Astrocyte of the cerebellum (primary cell): ENCODE data around the gene OSBPL5.

Experiments used
- DNase-seq: peaks from one replicate; pipeline ENCODE4 v3.0.0-alpha.2; 2011; ENCODE audit warnings: low read depth
- H3K4me3 ChIP-seq: 2 replicates; pipeline ENCODE4 v1.5.1; 2011; ENCODE audit warnings: mild to moderate bottlenecking, low read depth, low read length, moderate library complexity
- CTCF ChIP-seq: IDR thresholded peaks from 2 replicates; pipeline ENCODE4 v1.5.1; 2012; ENCODE audit warnings: low read length, low read depth, moderate library complexity, mild to moderate bottlenecking; ENCODE audit errors: missing control alignments
- in situ Hi-C: cut with HindIII; loops from 2 replicates; pipeline ENCODE4 v1.10.0; 2017; ENCODE audit warnings: low sequenced_read_pairs

The OSBPL5 gene

GRCh38 chr11:3126207-3126865 is 38.8 kb downstream of the OSBPL5 start:
- DNase-seq = no peak
- in situ Hi-C loops = no loop called here
- H3K4me3 ChIP-seq = no peak overlapping the region
- no peak for TF ChIP-seq CTCF

- in situ Hi-C loops = no loop called here
- DNase-seq = no peak
- no peak overlapping the region for H3K4me3 ChIP-seq
- TF ChIP-seq CTCF = no peak
These were observed 40.3 kb downstream of the OSBPL5 start for GRCh38 chr11:3124821-3125220.

DNA sequence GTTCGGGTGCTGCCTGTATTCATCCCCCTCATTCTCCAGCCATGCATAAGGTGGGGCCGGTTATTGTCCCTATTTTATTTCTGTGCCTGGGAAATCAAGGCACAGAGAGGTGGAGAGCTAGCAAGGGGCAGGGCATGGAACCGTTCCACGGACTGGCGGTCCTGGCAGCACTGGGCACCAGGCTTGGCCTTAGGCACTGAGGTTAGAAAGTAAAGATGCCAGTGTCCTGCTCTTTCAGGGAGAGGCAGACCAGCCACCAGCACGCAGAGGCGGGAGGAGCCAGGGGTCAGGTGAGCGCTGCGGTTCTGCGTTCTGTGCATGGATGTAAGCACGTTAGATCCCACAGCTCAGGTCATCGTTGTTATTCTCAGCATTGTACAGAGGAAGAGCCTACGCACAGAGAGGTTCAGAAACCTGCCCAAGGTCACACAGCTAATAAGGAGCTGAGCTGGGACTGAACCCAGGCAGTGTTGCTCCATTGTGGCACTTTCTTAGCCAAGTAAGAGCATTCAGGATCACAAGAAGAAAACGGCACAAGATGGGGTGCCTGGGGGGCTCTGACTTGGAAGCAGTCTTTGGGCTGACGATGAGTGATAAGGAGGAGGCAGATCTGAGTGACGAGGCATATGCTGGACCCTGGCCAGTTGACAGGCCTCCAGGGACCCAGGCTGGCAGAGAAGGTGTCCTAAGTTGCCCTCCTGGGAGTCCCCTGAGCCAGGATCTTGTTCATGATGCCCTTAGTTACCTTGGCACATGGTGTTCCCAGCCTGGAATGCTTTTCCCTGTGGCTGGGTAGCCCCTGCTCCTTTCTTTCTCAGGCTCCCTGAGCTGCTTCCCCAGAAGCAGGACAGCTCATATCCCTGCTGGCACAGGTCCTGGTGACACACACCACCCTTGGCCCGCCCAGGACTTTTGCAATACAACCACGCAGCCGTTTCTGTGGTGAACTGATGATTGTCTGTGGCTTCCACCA is 41.1 kb downstream of the OSBPL5 start:
- no peak for TF ChIP-seq CTCF
- peak; percentile 93 for DNase-seq
- in situ Hi-C loops = no loop called here
- no peak overlapping the region for H3K4me3 ChIP-seq

DNA sequence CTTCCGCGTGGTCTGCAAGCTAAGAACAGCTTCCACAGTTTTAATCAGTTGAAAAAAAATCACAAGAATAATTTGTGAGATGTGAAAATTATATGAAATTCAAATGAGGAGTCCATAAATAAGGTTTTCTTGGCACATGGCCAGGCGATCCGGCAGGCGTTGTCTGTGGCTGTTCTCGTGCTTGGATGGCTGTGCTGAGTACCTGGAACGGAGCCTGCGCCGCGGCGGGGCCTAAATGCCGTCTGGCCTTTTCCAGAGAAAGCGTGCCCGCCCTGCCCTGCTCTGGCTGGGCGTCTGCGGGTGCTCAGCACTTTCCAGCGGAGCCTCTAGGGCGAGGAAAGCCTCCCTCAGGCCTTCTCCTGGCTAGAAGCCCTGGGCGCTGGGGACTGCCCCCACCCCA is 41.8 kb downstream of the OSBPL5 start:
- no peak for TF ChIP-seq CTCF
- DNase-seq = peak; percentile 55
- in situ Hi-C loops = no loop called here
- H3K4me3 ChIP-seq = no peak overlapping the region

- no peak for TF ChIP-seq CTCF
- in situ Hi-C loops = no loop called here
- DNase-seq = no peak
- H3K4me3 ChIP-seq = no peak overlapping the region
These were observed 42.3 kb downstream of the OSBPL5 start for GRCh38 chr11:3122775-3123201.

GRCh38 chr11:3121931-3122774 is 43.0 kb downstream of the OSBPL5 start:
- no peak overlapping the region for H3K4me3 ChIP-seq
- in situ Hi-C loops = no loop called here
- TF ChIP-seq CTCF = no peak
- DNase-seq = no peak
